ENCODE results near the gene RREB1.

RREB1 gene

GRCh38 chr6:7300926-7301325 is 193.2 kb downstream of the RREB1 start:
- Histone ChIP-seq H4K20me1 (peaks cover 20 to 85% (median 48%) of the 10 kb centered on the region in 11 experiments; a peak in 20 of 22 replicates), H3K27ac (no peak overlapping the region), H3K4me2 (no peak overlapping the region), H3K9ac (no peak overlapping the region), H3K36me3 (peaks cover 96 to 100% (median 98%) of the 10 kb centered on the region in 11 experiments), H3K9me3 (replicated peaks in 1 of 11) (no peaks in the 10 kb centered on the region), H3K4me1 (no peaks in the 10 kb centered on the region; a peak in 1 of 20 replicates), H3K4me3 (no peak overlapping the region), H3K27me3 (no peaks in the 10 kb centered on the region)
- no peak for TF ChIP-seq Cebpa-rat (IDR thresholded peaks at IDR 0.05)

Measured in BLaER1 treated with 17β-estradiol and CSF1 and Interleukin-3, amounts not matched to agents 10 nM and 100 nM (cell line).